Medulla oblongata (tissue), 1 donor: ENCODE data around the gene RNU1-3.
A peak's percentile ranks its signal among the peaks of the same experiment; 100 is the strongest.
"Not testable (repeated sequence)": the region's sequence is repeated elsewhere in the genome, so short reads cannot be mapped to it uniquely, and the experiment has no call there.

Source experiments
- DNase-seq: peaks from one replicate; pipeline ENCODE4 v3.0.0-alpha.2; 2015; ENCODE audit errors: extremely low spot score

The RNU1-3 gene

GRCh38 chr1:16651560-16651959 is 15.2 kb downstream of the RNU1-3 start:
- DNase-seq: not testable (repeated sequence)

- DNase-seq: not testable (repeated sequence)
These were observed 16.8 kb downstream of the RNU1-3 start for GRCh38 chr1:16649960-16650359.

- not testable (repeated sequence) for DNase-seq
These were observed 17.4 kb downstream of the RNU1-3 start for GRCh38 chr1:16649390-16649789.

- not testable (repeated sequence) for DNase-seq
These were observed 18.0 kb downstream of the RNU1-3 start for GRCh38 chr1:16648756-16649155.

- not testable (repeated sequence) for DNase-seq
These were observed 18.5 kb downstream of the RNU1-3 start for GRCh38 chr1:16648250-16648649.

GRCh38 chr1:16647179-16648176 is 19.3 kb downstream of the RNU1-3 start:
- DNase-seq: not testable (repeated sequence)

GRCh38 chr1:16646716-16647115 is 20.0 kb downstream of the RNU1-3 start:
- DNase-seq: not testable (repeated sequence)

- not testable (repeated sequence) for DNase-seq
These were observed 20.6 kb downstream of the RNU1-3 start for GRCh38 chr1:16646061-16646664.

GRCh38 chr1:16645271-16646060 is 21.3 kb downstream of the RNU1-3 start:
- not testable (repeated sequence) for DNase-seq

GRCh38 chr1:16644482-16645270 is 22.1 kb downstream of the RNU1-3 start:
- peak; percentile 96 for DNase-seq

- no peak for DNase-seq
These were observed 22.6 kb downstream of the RNU1-3 start for GRCh38 chr1:16644193-16644481.

- DNase-seq: not testable (repeated sequence)
These were observed 23.1 kb downstream of the RNU1-3 start for GRCh38 chr1:16643476-16644192.

GRCh38 chr1:16643001-16643411 is 23.7 kb downstream of the RNU1-3 start:
- not testable (repeated sequence) for DNase-seq

GRCh38 chr1:16642025-16642966 is 24.5 kb downstream of the RNU1-3 start:
- DNase-seq: not testable (repeated sequence)

- DNase-seq: not testable (repeated sequence)
These were observed 25.4 kb downstream of the RNU1-3 start for GRCh38 chr1:16641159-16641975.

GRCh38 chr1:16639091-16640031 is 27.4 kb downstream of the RNU1-3 start:
- not testable (repeated sequence) for DNase-seq
